GM21447 (cell line): ENCODE results near the gene TRIM47.
"Not testable (repeated sequence)": the region's sequence is repeated elsewhere in the genome, so short reads cannot be mapped to it uniquely, and the experiment has no call there.

Experiments used
- ATAC-seq: cut with Tn5 transposase; IDR thresholded peaks from one replicate; pipeline ENCODE4 v1.9.1; 2021; ENCODE audit not compliant: unreplicated experiment

The TRIM47 gene

GRCh38 chr17:75892556-75893224 lies 14.3 kb upstream of the TRIM47 start:
- ATAC-seq, result no peak

GRCh38 chr17:75891605-75892555 lies 13.5 kb upstream of the TRIM47 start:
- no peak for ATAC-seq

GRCh38 chr17:75891022-75891604 lies 12.7 kb upstream of the TRIM47 start:
- no peak for ATAC-seq

- no peak for ATAC-seq
Observed at GRCh38 chr17:75889454-75889853, 11.1 kb upstream of the TRIM47 start.

- no peak for ATAC-seq
Observed at GRCh38 chr17:75888484-75888883, 10.1 kb upstream of the TRIM47 start.

GRCh38 chr17:75885860-75886259 lies 7.5 kb upstream of the TRIM47 start:
- not testable (repeated sequence) for ATAC-seq

- no peak for ATAC-seq
Observed at GRCh38 chr17:75885431-75885830, 7.0 kb upstream of the TRIM47 start.

- no peak for ATAC-seq
Observed at GRCh38 chr17:75881678-75882454, 3.5 kb upstream of the TRIM47 start.

- ATAC-seq, result no peak
Observed at GRCh38 chr17:75880266-75880665, 1.9 kb upstream of the TRIM47 start.

GRCh38 chr17:75877752-75878173 lies 618 bp downstream of the TRIM47 start:
- no peak for ATAC-seq

GRCh38 chr17:75876938-75877751 lies 1.2 kb downstream of the TRIM47 start:
- no peak for ATAC-seq

GRCh38 chr17:75876190-75876937 lies 2.0 kb downstream of the TRIM47 start:
- no peak for ATAC-seq

GRCh38 chr17:75875940-75876189 lies 2.5 kb downstream of the TRIM47 start:
- no peak for ATAC-seq

GRCh38 chr17:75875182-75875939 lies 3.0 kb downstream of the TRIM47 start:
- no peak for ATAC-seq

GRCh38 chr17:75874323-75875181 lies 3.8 kb downstream of the TRIM47 start:
- ATAC-seq, result no peak

- no peak for ATAC-seq
Observed at GRCh38 chr17:75873587-75874322, 4.6 kb downstream of the TRIM47 start.
